Measurements from ENCODE around the gene TPST2.

GRCh38 chr22:26527574-26528465 is 62.1 kb downstream of the TPST2 start:
- TF ChIP-seq CTCF (IDR thresholded peaks at IDR 0.05), result no peak
- no peak for TF ChIP-seq POLR2AphosphoS5 (IDR thresholded peaks at IDR 0.05)
- no peak for TF ChIP-seq POLR2A (IDR thresholded peaks at IDR 0.05)
